ENCODE results near the gene GFI1B.

DNA sequence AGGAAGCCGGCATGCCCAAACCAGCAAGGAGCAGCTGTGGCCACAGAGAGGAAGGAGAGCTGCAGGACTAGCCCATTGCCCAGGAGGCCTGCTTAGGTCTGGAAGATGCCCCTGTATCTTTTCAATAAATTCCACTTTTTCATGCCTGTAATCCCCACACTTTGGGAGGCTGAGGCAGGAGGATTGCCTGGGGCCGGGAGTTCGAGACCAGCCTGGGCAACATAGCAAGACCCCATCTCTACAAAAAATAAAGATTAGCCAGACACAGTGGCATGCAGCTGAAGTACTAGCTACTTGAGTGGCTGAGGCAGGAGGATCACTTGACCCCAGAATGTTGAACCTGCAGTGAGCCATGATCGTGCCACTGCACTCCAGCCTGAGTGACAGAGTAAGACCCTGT is 28.8 kb upstream of the GFI1B start:
- TF ChIP-seq, protein P1, sequence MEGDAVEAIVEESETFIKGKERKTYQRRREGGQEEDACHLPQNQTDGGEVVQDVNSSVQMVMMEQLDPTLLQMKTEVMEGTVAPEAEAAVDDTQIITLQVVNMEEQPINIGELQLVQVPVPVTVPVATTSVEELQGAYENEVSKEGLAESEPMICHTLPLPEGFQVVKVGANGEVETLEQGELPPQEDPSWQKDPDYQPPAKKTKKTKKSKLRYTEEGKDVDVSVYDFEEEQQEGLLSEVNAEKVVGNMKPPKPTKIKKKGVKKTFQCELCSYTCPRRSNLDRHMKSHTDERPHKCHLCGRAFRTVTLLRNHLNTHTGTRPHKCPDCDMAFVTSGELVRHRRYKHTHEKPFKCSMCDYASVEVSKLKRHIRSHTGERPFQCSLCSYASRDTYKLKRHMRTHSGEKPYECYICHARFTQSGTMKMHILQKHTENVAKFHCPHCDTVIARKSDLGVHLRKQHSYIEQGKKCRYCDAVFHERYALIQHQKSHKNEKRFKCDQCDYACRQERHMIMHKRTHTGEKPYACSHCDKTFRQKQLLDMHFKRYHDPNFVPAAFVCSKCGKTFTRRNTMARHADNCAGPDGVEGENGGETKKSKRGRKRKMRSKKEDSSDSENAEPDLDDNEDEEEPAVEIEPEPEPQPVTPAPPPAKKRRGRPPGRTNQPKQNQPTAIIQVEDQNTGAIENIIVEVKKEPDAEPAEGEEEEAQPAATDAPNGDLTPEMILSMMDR (conservative IDR thresholded peaks at IDR 0.05), result no peak
- no peak for TF ChIP-seq ZFX (IDR thresholded peaks at IDR 0.05)
